WI38 (cell line): ENCODE data around the gene C17orf67.

Source experiments
- H3K4me3 ChIP-seq: 2 replicates; pipeline ENCODE4 v1.5.1; 2011; ENCODE audit warnings: low read depth, mild to moderate bottlenecking, control low read depth, low read length
- CTCF ChIP-seq: IDR thresholded peaks from 2 replicates; pipeline ENCODE4 v1.5.1; 2012; ENCODE audit warnings: low read depth, mild to moderate bottlenecking, control low read depth, low read length

Gene C17orf67, protein sequence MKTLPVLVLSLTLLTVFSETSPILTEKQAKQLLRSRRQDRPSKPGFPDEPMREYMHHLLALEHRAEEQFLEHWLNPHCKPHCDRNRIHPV

GRCh38 chr17:56833809-56834379 lies at the start of gene C17orf67, which contains the start of gene DGKE:
Gene C17orf67 (minus strand): TSS chr17:56833920. CDS start chr17:56815810, 18,110 bp downstream.
Gene DGKE (plus strand): TSS chr17:56834151. CDS start chr17:56834796, 645 bp downstream.
- H3K4me3 ChIP-seq = peak within 1 kb of the TSS; percentile 78
- no peak for TF ChIP-seq CTCF

- H3K4me3 ChIP-seq = no peak overlapping the region
- no peak for TF ChIP-seq CTCF
Observed at GRCh38 chr17:56881685-56882295, 48.1 kb upstream of the C17orf67 start.

GRCh38 chr17:56880571-56880970 lies 46.9 kb upstream of the C17orf67 start:
- TF ChIP-seq CTCF = no peak
- no peak overlapping the region for H3K4me3 ChIP-seq

- no peak overlapping the region for H3K4me3 ChIP-seq
- TF ChIP-seq CTCF = no peak
Observed at GRCh38 chr17:56880133-56880532, 46.4 kb upstream of the C17orf67 start.

DNA sequence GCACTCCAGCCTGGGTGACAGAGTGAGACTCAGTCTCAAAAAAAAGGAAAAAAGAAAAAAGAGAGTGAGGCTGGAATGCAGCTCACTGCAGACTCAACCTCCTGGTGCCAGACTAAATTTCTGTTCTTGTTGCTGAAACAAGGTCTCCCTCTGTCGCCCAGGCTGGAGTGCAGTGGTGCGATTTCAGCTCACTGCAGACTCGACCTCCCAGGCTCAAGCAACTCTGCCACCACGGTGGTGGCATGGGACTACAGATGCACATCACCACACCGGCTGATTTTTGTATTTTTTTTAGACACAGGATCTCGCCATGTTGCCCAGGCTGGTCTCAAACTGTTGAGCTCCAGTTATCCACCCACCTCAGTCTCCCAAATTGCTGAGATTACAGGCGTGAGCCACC lies 45.6 kb upstream of the C17orf67 start:
- H3K4me3 ChIP-seq = no peak overlapping the region
- TF ChIP-seq CTCF = no peak

DNA sequence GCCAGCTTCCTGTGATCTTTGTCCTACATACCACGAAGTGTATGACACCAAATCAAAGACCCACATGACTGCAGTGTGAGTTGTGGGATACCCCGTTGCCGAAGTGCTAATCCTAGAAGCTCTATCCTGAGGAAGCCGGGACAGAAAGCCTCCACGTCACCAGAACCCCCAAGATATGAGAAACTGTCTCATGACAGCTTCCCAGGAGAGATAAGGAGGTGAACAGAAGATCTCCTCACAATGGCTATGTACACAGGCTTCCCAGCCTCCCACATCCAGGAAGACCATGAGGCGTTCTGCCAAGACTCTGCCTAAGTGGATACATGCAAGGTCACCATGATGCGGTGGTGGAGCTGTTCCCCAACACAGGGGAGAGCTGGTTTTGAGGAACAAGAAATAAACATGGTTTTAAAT lies 43.1 kb upstream of the C17orf67 start:
- no peak for TF ChIP-seq CTCF
- H3K4me3 ChIP-seq = no peak overlapping the region

DNA sequence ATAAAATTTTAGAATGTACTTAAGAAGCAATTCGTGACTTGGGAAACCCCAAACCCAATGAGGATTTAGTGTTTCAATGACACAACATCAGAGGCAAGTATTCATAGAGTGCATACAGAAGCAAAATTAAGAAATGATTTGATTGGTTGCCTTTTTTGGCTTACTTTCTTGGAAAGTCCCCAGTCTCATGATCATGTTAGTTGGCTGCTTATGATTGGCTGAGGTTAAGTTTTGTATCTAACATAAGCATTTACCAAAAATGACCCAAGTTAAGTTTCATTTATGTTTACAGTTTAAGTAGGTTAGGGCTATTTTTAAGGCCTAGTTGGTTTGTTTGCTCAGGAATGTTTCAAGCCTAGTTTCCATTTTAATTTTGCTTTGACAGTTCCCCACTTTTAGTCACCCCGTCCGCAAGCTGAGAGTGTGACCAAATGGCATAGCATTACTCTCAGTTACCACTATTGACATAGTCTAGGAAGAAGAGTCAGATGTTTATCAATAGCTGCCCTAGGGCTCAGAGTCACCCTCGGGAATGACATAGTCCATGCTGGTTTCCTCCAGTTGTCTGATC lies 36.4 kb upstream of the C17orf67 start:
- no peak overlapping the region for H3K4me3 ChIP-seq
- TF ChIP-seq CTCF = no peak
